HCT116 (cell line): ENCODE measurements around the gene IST1. TPM values are rescaled to one million over a fixed set of nuclear protein-coding genes. Genes with fewer than 3 reads are reported as not detected.

Source experiments
- ATAC-seq: fragments of 200-7000 bp; cut with Tn5 transposase; 2 replicates; pipeline ENCODE4 v1.9.1; 2020; ENCODE audit warnings: mild to moderate bottlenecking, moderate library complexity
- BruUV-seq: library from RNA; stranded (reverse); fragments of 400-500 nt; replicated peaks from 2 replicates; lab custom pipeline; 2021; lab: Mats Ljungman, UMichigan
- CTCF ChIA-PET: fragments of 300-600 bp; sonication (Branson Sonifier 250); formaldehyde crosslinking; loops from one replicate; lab custom pipeline; 2021; ENCODE audit warnings: antibody characterized with exemption; lab: Charles Lee
- POLR2A ChIA-PET: fragments of 300-600, 350-600 bp; sonication (Branson Sonifier 250); formaldehyde crosslinking; loops from one replicate; lab custom pipeline; 2021; ENCODE audit warnings: antibody characterized with exemption; lab: Charles Lee
- RAD21 ChIA-PET, 2 experiments: fragments of 300-600 bp; sonication (Branson Sonifier 250); formaldehyde crosslinking; loops; one replicate each; lab custom pipeline; 2023; ENCODE audit warnings: low total read pairs in 2 of 2; ENCODE audit not compliant: uncharacterized antibody in 2 of 2, unreplicated experiment in 2 of 2, low non-redundant PET in 1 of 2; lab: Charles Lee
- DNase-seq: peaks from one replicate; pipeline ENCODE4 v3.0.0-alpha.2; 2010; ENCODE audit warnings: low read depth, low spot score
- H2AFZ ChIP-seq: fragments of 200-600 bp; shearing (Covaris generic), sonication (generic); 2 replicates; pipeline ENCODE4 v1.6.1; 2017; ENCODE audit warnings: low read depth, mixed run types, mixed read lengths, antibody characterized with exemption, low read length; ENCODE audit not compliant: poor library complexity, severe bottlenecking
- H3K27ac ChIP-seq: 2 replicates; pipeline ENCODE4 v1.5.1; 2012; ENCODE audit warnings: low read depth, low read length
- H3K27me3 ChIP-seq: fragments of 200-600 bp; sonication (generic); 2 replicates; pipeline ENCODE4 v1.6.1; 2016; ENCODE audit warnings: mixed run types, low read length, mixed read lengths; ENCODE audit not compliant: insufficient read depth
- H3K36me3 ChIP-seq, 2 experiments: fragments of 200-500 bp in 1 of 2; fragments of 200-600 bp in 1 of 2; sonication (Bioruptor generic) in 1 of 2; sonication (generic) in 1 of 2; 2 replicates each; pipeline versions ENCODE4 v1.5.1 to v1.6.1; 2014 to 2016; ENCODE audit warnings: low read length in 2 of 2, inconsistent platforms in 1 of 2, mixed read lengths in 1 of 2, mixed run types in 1 of 2; ENCODE audit not compliant: insufficient read depth in 2 of 2, control insufficient read depth in 1 of 2
- H3K4me1 ChIP-seq, 2 experiments: fragments of 200-600 bp in 1 of 2; sonication (generic) in 1 of 2; 2 replicates each; pipeline versions ENCODE4 v1.5.1 to v1.6.1; 2012 to 2017; ENCODE audit warnings: low read length in 2 of 2, inconsistent platforms in 1 of 2, mild to moderate bottlenecking in 1 of 2, mixed read lengths in 1 of 2, mixed run types in 1 of 2, moderate library complexity in 1 of 2; ENCODE audit not compliant: insufficient read depth in 2 of 2, control insufficient read depth in 1 of 2
- H3K4me2 ChIP-seq: fragments of 200-600 bp; sonication (generic); 2 replicates; pipeline ENCODE4 v1.6.1; 2017; ENCODE audit warnings: mixed run types, low read length, mixed read lengths
- H3K4me3 ChIP-seq, 2 experiments: fragments of 200-600 bp in 1 of 2; sonication (generic) in 1 of 2; replicated peaks in 1 of 2; 2 replicates each; pipeline ENCODE4 v1.5.1; 2011 to 2016; ENCODE audit warnings: low read length in 2 of 2, control low read depth in 1 of 2, low read depth in 1 of 2, mild to moderate bottlenecking in 1 of 2, mixed read lengths in 1 of 2, mixed run types in 1 of 2
- H3K79me2 ChIP-seq: fragments of 200-600 bp; sonication (generic); 2 replicates; pipeline ENCODE4 v1.6.1; 2017; ENCODE audit warnings: mild to moderate bottlenecking, mixed run types, low read length, moderate library complexity, mixed read lengths; ENCODE audit not compliant: insufficient read depth
- H3K9ac ChIP-seq: fragments of 200-600 bp; sonication (generic); 2 replicates; pipeline ENCODE4 v1.6.1; 2016; ENCODE audit warnings: low read length, mixed read lengths
- H3K9me2 ChIP-seq: fragments of 200-600 bp; sonication (generic), shearing (Covaris generic); 2 replicates; pipeline ENCODE4 v1.6.1; 2017; ENCODE audit warnings: mixed run types, mild to moderate bottlenecking, moderate library complexity; ENCODE audit not compliant: insufficient read depth
- H3K9me3 ChIP-seq, 2 experiments: fragments of 200-500 bp in 1 of 2; fragments of 200-600 bp in 1 of 2; sonication (Bioruptor generic) in 1 of 2; sonication (generic) in 1 of 2; 2 replicates each; pipeline ENCODE4 v1.6.1; 2014 to 2017; ENCODE audit warnings: low read length in 2 of 2, mixed read lengths in 2 of 2, inconsistent platforms in 1 of 2, low read depth in 1 of 2, mild to moderate bottlenecking in 1 of 2, mixed run types in 1 of 2, moderate library complexity in 1 of 2; ENCODE audit not compliant: control insufficient read depth in 1 of 2, insufficient read depth in 1 of 2
- H4K20me1 ChIP-seq: fragments of 200-600 bp; sonication (generic), shearing (Covaris generic); 2 replicates; pipeline ENCODE4 v1.6.1; 2017; ENCODE audit warnings: mixed run types, mild to moderate bottlenecking, moderate library complexity; ENCODE audit not compliant: insufficient read depth
- CBX3 ChIP-seq: IDR thresholded peaks from 2 replicates; pipeline ENCODE4 v1.6.1; 2012; ENCODE audit warnings: low read depth
- CEBPB ChIP-seq: IDR thresholded peaks from 2 replicates; pipeline ENCODE4 v1.6.1; 2012; ENCODE audit warnings: low read depth
- ELF1 ChIP-seq: IDR thresholded peaks from 2 replicates; pipeline ENCODE4 v1.6.1; 2012; ENCODE audit warnings: low read depth, borderline replicate concordance
- EZH2 ChIP-seq: fragments of 200-600 bp; sonication (generic); IDR thresholded peaks from 2 replicates; pipeline ENCODE4 v1.6.1; 2017; ENCODE audit warnings: antibody characterized with exemption, mixed run types
- EZH2phosphoT487 ChIP-seq: fragments of 200-600 bp; IDR thresholded peaks from 2 replicates; pipeline ENCODE4 v1.6.1; 2018; ENCODE audit warnings: antibody characterized with exemption, borderline replicate concordance
- JUND ChIP-seq: IDR thresholded peaks from 2 replicates; pipeline ENCODE4 v1.6.1; 2012
- POLR2A ChIP-seq: IDR thresholded peaks from 2 replicates; pipeline ENCODE4 v1.7.0; 2011; ENCODE audit warnings: borderline replicate concordance; ENCODE audit not compliant: insufficient read depth, insufficient read length; ENCODE audit errors: extremely low read depth
- POLR2AphosphoS5 ChIP-seq: IDR thresholded peaks from 2 replicates; pipeline ENCODE4 v1.6.1; 2011; ENCODE audit warnings: mild to moderate bottlenecking, low read depth, low read length, moderate library complexity
- SP1 ChIP-seq: IDR thresholded peaks from 2 replicates; pipeline ENCODE4 v1.6.1; 2012; ENCODE audit warnings: low read depth
- ZFX ChIP-seq: fragments of 450-650 bp; IDR thresholded peaks from 2 replicates; pipeline ENCODE4 v1.6.1; 2017
- ZNF274 ChIP-seq: fragments of 200-500 bp; sonication (Bioruptor generic); IDR thresholded peaks from 2 replicates; pipeline ENCODE4 v1.6.1; 2014; ENCODE audit warnings: mild to moderate bottlenecking, low read depth, low read length, inconsistent platforms
- intact Hi-C: fragments of 100-400 bp; cut with micrococcal nuclease; formaldehyde crosslinking; loops from 2 replicates; pipeline ENCODE4 v1.10.0; 2022
- total RNA-seq: library from RNA; stranded (reverse); gene quantifications from one replicate; pipeline ENCODE4 v1.2.1, GENCODE V29; 2021; ENCODE audit not compliant: unreplicated experiment
- TF ChIP-seq, protein P1 (sequence below): IDR thresholded peaks from 2 replicates; pipeline ENCODE4 v1.6.1; 2012
- TF ChIP-seq, protein P2 (sequence below): IDR thresholded peaks from 2 replicates; pipeline ENCODE4 v1.6.1; 2012; ENCODE audit warnings: low read depth
- TF ChIP-seq, protein P3 (sequence below): IDR thresholded peaks from 2 replicates; pipeline ENCODE4 v1.6.1; 2011; ENCODE audit warnings: mild to moderate bottlenecking, low read length, moderate library complexity; ENCODE audit not compliant: insufficient replicate concordance; ENCODE audit errors: extremely low read depth

Gene IST1
- total RNA-seq, 1 experiment from 2014 or later = 191 TPM

GRCh38 chr16:71923941-71924690 lies 28.8 kb downstream of the IST1 start:
- TF ChIP-seq, protein P1, sequence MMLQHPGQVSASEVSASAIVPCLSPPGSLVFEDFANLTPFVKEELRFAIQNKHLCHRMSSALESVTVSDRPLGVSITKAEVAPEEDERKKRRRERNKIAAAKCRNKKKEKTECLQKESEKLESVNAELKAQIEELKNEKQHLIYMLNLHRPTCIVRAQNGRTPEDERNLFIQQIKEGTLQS = no peak
- TF ChIP-seq JUND (no peak), CBX3 (no peak), ZFX (no peak), ELF1 (no peak), SP1 (no peak), EZH2 (no peak), CEBPB (no peak), ZNF274 (no peak), EZH2phosphoT487 (no peak), POLR2A (no peak), POLR2AphosphoS5 (no peak)
- TF ChIP-seq, protein P2, sequence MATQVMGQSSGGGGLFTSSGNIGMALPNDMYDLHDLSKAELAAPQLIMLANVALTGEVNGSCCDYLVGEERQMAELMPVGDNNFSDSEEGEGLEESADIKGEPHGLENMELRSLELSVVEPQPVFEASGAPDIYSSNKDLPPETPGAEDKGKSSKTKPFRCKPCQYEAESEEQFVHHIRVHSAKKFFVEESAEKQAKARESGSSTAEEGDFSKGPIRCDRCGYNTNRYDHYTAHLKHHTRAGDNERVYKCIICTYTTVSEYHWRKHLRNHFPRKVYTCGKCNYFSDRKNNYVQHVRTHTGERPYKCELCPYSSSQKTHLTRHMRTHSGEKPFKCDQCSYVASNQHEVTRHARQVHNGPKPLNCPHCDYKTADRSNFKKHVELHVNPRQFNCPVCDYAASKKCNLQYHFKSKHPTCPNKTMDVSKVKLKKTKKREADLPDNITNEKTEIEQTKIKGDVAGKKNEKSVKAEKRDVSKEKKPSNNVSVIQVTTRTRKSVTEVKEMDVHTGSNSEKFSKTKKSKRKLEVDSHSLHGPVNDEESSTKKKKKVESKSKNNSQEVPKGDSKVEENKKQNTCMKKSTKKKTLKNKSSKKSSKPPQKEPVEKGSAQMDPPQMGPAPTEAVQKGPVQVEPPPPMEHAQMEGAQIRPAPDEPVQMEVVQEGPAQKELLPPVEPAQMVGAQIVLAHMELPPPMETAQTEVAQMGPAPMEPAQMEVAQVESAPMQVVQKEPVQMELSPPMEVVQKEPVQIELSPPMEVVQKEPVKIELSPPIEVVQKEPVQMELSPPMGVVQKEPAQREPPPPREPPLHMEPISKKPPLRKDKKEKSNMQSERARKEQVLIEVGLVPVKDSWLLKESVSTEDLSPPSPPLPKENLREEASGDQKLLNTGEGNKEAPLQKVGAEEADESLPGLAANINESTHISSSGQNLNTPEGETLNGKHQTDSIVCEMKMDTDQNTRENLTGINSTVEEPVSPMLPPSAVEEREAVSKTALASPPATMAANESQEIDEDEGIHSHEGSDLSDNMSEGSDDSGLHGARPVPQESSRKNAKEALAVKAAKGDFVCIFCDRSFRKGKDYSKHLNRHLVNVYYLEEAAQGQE = no peak
- TF ChIP-seq, protein P3, sequence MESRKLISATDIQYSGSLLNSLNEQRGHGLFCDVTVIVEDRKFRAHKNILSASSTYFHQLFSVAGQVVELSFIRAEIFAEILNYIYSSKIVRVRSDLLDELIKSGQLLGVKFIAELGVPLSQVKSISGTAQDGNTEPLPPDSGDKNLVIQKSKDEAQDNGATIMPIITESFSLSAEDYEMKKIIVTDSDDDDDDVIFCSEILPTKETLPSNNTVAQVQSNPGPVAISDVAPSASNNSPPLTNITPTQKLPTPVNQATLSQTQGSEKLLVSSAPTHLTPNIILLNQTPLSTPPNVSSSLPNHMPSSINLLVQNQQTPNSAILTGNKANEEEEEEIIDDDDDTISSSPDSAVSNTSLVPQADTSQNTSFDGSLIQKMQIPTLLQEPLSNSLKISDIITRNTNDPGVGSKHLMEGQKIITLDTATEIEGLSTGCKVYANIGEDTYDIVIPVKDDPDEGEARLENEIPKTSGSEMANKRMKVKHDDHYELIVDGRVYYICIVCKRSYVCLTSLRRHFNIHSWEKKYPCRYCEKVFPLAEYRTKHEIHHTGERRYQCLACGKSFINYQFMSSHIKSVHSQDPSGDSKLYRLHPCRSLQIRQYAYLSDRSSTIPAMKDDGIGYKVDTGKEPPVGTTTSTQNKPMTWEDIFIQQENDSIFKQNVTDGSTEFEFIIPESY = no peak
- TF ChIP-seq, all 23 proteins: peak for 0
- H3K4me2 ChIP-seq = peak overlapping the region; percentile 18
- BruUV-seq = no TSS peak
- peaks cover 61 to 68% of the 10 kb centered on the region in 2 experiments for H3K36me3 ChIP-seq
- no peaks in the 10 kb centered on the region for H3K27me3 ChIP-seq
- H3K79me2 ChIP-seq = peaks cover 56% of the 10 kb centered on the region
- CTCF ChIA-PET = no interaction called here
- H4K20me1 ChIP-seq = peaks cover 10% of the 10 kb centered on the region
- DNase-seq (no peak), ATAC-seq (peak; percentile 52; the same call in 1 of the 2 replicates)
- H2AFZ ChIP-seq = no peak overlapping the region
- POLR2A ChIA-PET = no interaction called here
- RAD21 ChIA-PET = no interaction called here
- intact Hi-C loops = no loop called here
- peaks cover 34 to 41% of the 10 kb centered on the region in 2 experiments for H3K4me1 ChIP-seq
- H3K27ac ChIP-seq = no peak overlapping the region
- no peak overlapping the region for H3K9ac ChIP-seq
- peaks cover 5 to 6% of the 10 kb centered on the region in 2 experiments; a peak in 2 of 4 replicates for H3K9me3 ChIP-seq
- no peak overlapping the region for H3K4me3 ChIP-seq
- no peaks in the 10 kb centered on the region for H3K9me2 ChIP-seq
